ENCODE results near the gene MRPS5.
"Not testable (repeated sequence)": the region's sequence is repeated elsewhere in the genome, so short reads cannot be mapped to it uniquely, and the experiment has no call there.

The MRPS5 gene

GRCh38 chr2:95044601-95045000 lies 77.0 kb downstream of the MRPS5 start:
- DNase-seq: no peak

GRCh38 chr2:95043300-95044093 lies 78.1 kb downstream of the MRPS5 start:
- peak; percentile 69 for DNase-seq

- no peak for DNase-seq
Observed at GRCh38 chr2:95042472-95043271, 78.9 kb downstream of the MRPS5 start.

GRCh38 chr2:95041824-95042442 lies 79.7 kb downstream of the MRPS5 start:
- no peak for DNase-seq

GRCh38 chr2:95041060-95041823 lies 80.4 kb downstream of the MRPS5 start:
- no peak for DNase-seq

GRCh38 chr2:95040426-95040825 lies 81.2 kb downstream of the MRPS5 start:
- DNase-seq: no peak

- no peak for DNase-seq
Observed at GRCh38 chr2:95039978-95040377, 81.6 kb downstream of the MRPS5 start.

GRCh38 chr2:95039363-95039762 lies 82.2 kb downstream of the MRPS5 start:
- DNase-seq: no peak

GRCh38 chr2:95038635-95039298 lies 82.8 kb downstream of the MRPS5 start:
- DNase-seq: no peak

GRCh38 chr2:95037841-95038585 lies 83.6 kb downstream of the MRPS5 start:
- not testable (repeated sequence) for DNase-seq

GRCh38 chr2:95037384-95037839 lies 84.2 kb downstream of the MRPS5 start:
- DNase-seq: no peak

- no peak for DNase-seq
Observed at GRCh38 chr2:95036596-95037383, 84.8 kb downstream of the MRPS5 start.

Data from fibroblast of skin of abdomen (primary cell).